HEK293 (cell line): Measurements from ENCODE around the gene SLC2A14.
A peak's percentile ranks its signal among the peaks of the same experiment; 100 is the strongest.
"Not testable (repeated sequence)": the region's sequence is repeated elsewhere in the genome, so short reads cannot be mapped to it uniquely, and the experiment has no call there.

Experiments
- CTCF ChIA-PET: fragments of 350-600 bp; formaldehyde crosslinking; extraction: SDS; loops from one replicate; lab custom pipeline; 2021; ENCODE audit warnings: antibody characterized with exemption; lab: Yijun Ruan, JAX
- POLR2A ChIA-PET: fragments of 300-600 bp; formaldehyde crosslinking; extraction: SDS; loops from one replicate; lab custom pipeline; 2020; ENCODE audit warnings: antibody characterized with exemption, inconsistent platforms; lab: Yijun Ruan, JAX
- H3K27ac ChIP-seq: fragments of 200-500 bp; sonication (Bioruptor generic); 2 replicates; pipeline ENCODE4 v1.5.1; 2014; ENCODE audit warnings: low read depth, low read length, control low read depth, inconsistent platforms; ENCODE audit errors: extremely low read depth
- H3K36me3 ChIP-seq, 2 experiments: fragments of 200-500 bp in 1 of 2; sonication (Bioruptor generic) in 1 of 2; 1 replicate in 1 of 2; 2 replicates in 1 of 2; pipeline ENCODE4 v1.5.1; 2014 to 2017; ENCODE audit warnings: inconsistent platforms in 2 of 2, low read length in 2 of 2; ENCODE audit not compliant: control insufficient read depth in 2 of 2, insufficient read depth in 1 of 2
- H3K4me1 ChIP-seq: fragments of 200-500 bp; sonication (Bioruptor generic); 2 replicates; pipeline ENCODE4 v1.5.1; 2014; ENCODE audit warnings: mild to moderate bottlenecking, low read length, inconsistent platforms; ENCODE audit not compliant: control insufficient read depth, insufficient read depth
- H3K4me3 ChIP-seq: 2 replicates; pipeline ENCODE4 v1.5.1; 2011; ENCODE audit warnings: low read depth, mild to moderate bottlenecking, control low read depth, low read length, moderate library complexity
- H3K9me3 ChIP-seq: fragments of 200-500 bp; sonication (Bioruptor generic); 2 replicates; pipeline ENCODE4 v1.5.1; 2014; ENCODE audit warnings: low read depth, low read length, inconsistent platforms; ENCODE audit not compliant: control insufficient read depth, insufficient read depth
- BCL11B ChIP-seq: fragments of 450-650 bp; formaldehyde crosslinking; IDR thresholded peaks from 2 replicates; pipeline ENCODE4 v1.5.1; 2016; ENCODE audit warnings: low read depth, missing biosample characterization, missing genetic modification characterization
- CTCF ChIP-seq: fragments of 450-650 bp; formaldehyde crosslinking; IDR thresholded peaks from 2 replicates; pipeline ENCODE4 v1.5.1; 2016; ENCODE audit warnings: missing biosample characterization, missing genetic modification characterization
- GLI4 ChIP-seq: fragments of 450-650 bp; formaldehyde crosslinking; IDR thresholded peaks from 2 replicates; pipeline ENCODE4 v1.5.1; 2016; ENCODE audit warnings: missing biosample characterization, missing genetic modification characterization
- IKZF3 ChIP-seq: fragments of 450-650 bp; IDR thresholded peaks from 2 replicates; pipeline ENCODE4 v1.5.0; 2018; ENCODE audit warnings: missing biosample characterization, mild to moderate bottlenecking, missing genetic modification characterization, moderate library complexity
- OVOL3 ChIP-seq: fragments of 450-650 bp; formaldehyde crosslinking; IDR thresholded peaks from 2 replicates; pipeline ENCODE4 v1.5.1; 2016; ENCODE audit warnings: missing biosample characterization, missing genetic modification characterization
- PRDM1 ChIP-seq: fragments of 450-650 bp; formaldehyde crosslinking; IDR thresholded peaks from 2 replicates; pipeline ENCODE4; 2016; ENCODE audit warnings: missing biosample characterization, missing genetic modification characterization
- ZBTB17 ChIP-seq: fragments of 450-650 bp; formaldehyde crosslinking; IDR thresholded peaks from 2 replicates; pipeline ENCODE4 v1.5.1; 2016; ENCODE audit warnings: missing biosample characterization, missing genetic modification characterization
- ZBTB21 ChIP-seq: fragments of 450-650 bp; formaldehyde crosslinking; IDR thresholded peaks from 2 replicates; pipeline ENCODE4 v1.5.1; 2017; ENCODE audit warnings: missing biosample characterization, missing genetic modification characterization
- ZBTB48 ChIP-seq: fragments of 450-650 bp; formaldehyde crosslinking; IDR thresholded peaks from 2 replicates; pipeline ENCODE4 v1.5.1; 2016; ENCODE audit warnings: missing biosample characterization, missing genetic modification characterization
- ZNF140 ChIP-seq: fragments of 450-650 bp; formaldehyde crosslinking; IDR thresholded peaks from 2 replicates; pipeline ENCODE4 v1.5.1; 2016; ENCODE audit warnings: missing biosample characterization, missing genetic modification characterization
- ZNF24 ChIP-seq: fragments of 450-650 bp; formaldehyde crosslinking; IDR thresholded peaks from 2 replicates; pipeline ENCODE4 v1.5.1; 2016; ENCODE audit warnings: missing biosample characterization, missing genetic modification characterization
- ZNF449 ChIP-seq: fragments of 450-650 bp; formaldehyde crosslinking; IDR thresholded peaks from 2 replicates; pipeline ENCODE4 v1.5.1; 2017; ENCODE audit warnings: missing biosample characterization, mild to moderate bottlenecking, missing genetic modification characterization, moderate library complexity
- ZNF518A ChIP-seq: fragments of 450-650 bp; formaldehyde crosslinking; conservative IDR thresholded peaks from 2 replicates; pipeline ENCODE4 v1.5.1; 2016; ENCODE audit warnings: low read depth, missing biosample characterization, missing genetic modification characterization
- ZNF639 ChIP-seq: fragments of 450-650 bp; formaldehyde crosslinking; IDR thresholded peaks from 2 replicates; pipeline ENCODE4 v1.5.1; 2016; ENCODE audit warnings: missing biosample characterization, missing genetic modification characterization
- ZNF654 ChIP-seq: fragments of 450-650 bp; formaldehyde crosslinking; IDR thresholded peaks from 2 replicates; pipeline ENCODE4 v1.5.1; 2016; ENCODE audit warnings: low read depth, missing biosample characterization, missing genetic modification characterization
- ZNF660 ChIP-seq: fragments of 450-650 bp; IDR thresholded peaks from 2 replicates; pipeline ENCODE4 v1.5.1; 2018; ENCODE audit warnings: missing biosample characterization, mild to moderate bottlenecking, missing genetic modification characterization

Gene SLC2A14

GRCh38 chr12:7832059-7832696 lies 40.5 kb downstream of the SLC2A14 start:
- POLR2A ChIA-PET = no interaction called here
- H3K4me3 ChIP-seq = no peak overlapping the region
- no peaks in the 10 kb centered on the region for H3K4me1 ChIP-seq
- no peaks in the 10 kb centered on the region for H3K36me3 ChIP-seq
- H3K27ac ChIP-seq = no peak overlapping the region
- TF ChIP-seq ZBTB48 (tag by site-specific recombination) (peak; percentile 51; the same call in 1 of the 2 replicates), GLI4 (tag by site-specific recombination) (no peak), ZNF518A (tag by site-specific recombination) (peak; percentile 29; the same call in 1 of the 2 replicates), ZNF660 (peak; percentile 49; the same call in 1 of the 2 replicates), ZNF654 (peak; percentile 52), ZNF24 (tag by site-specific recombination) (no peak)
- TF ChIP-seq, all 188 proteins: peak for 4
- CTCF ChIA-PET = interaction anchor here (0.7 to 2.9 kb wide), 12 partner anchors 13 to 246 kb away, joined by 3 to 16 read pairs (median 4); no protein-coding TSS in a partner anchor
- H3K9me3 ChIP-seq = no peaks in the 10 kb centered on the region

GRCh38 chr12:7829737-7830136 lies 43.0 kb downstream of the SLC2A14 start:
- H3K36me3 ChIP-seq, POLR2A ChIA-PET, H3K27ac ChIP-seq, H3K4me1 ChIP-seq, H3K9me3 ChIP-seq, H3K4me3 ChIP-seq: not testable (repeated sequence)
- CTCF ChIA-PET = interaction anchor here (0.8 to 1.3 kb wide), 4 partner anchors 8 to 228 kb away, joined by 3 to 6 read pairs (median 3); no protein-coding TSS in a partner anchor

GRCh38 chr12:7825754-7826153 lies 47.0 kb downstream of the SLC2A14 start:
- H3K9me3 ChIP-seq, H3K4me3 ChIP-seq, H3K36me3 ChIP-seq, POLR2A ChIA-PET, H3K27ac ChIP-seq, H3K4me1 ChIP-seq: not testable (repeated sequence)
- CTCF ChIA-PET = interaction anchor here (0.6 to 0.7 kb wide), 2 partner anchors 174 to 205 kb away, joined by 4 to 5 read pairs; no protein-coding TSS in a partner anchor

- CTCF ChIA-PET = interaction anchor here (0.6 to 4.8 kb wide), 18 partner anchors 11 to 271 kb away, joined by 3 to 62 read pairs (median 3); no protein-coding TSS in a partner anchor
- Histone ChIP-seq H3K4me3 (no peak overlapping the region), H3K9me3 (no peaks in the 10 kb centered on the region), H3K4me1 (no peaks in the 10 kb centered on the region), H3K36me3 (no peaks in the 10 kb centered on the region), H3K27ac (no peak overlapping the region)
- POLR2A ChIA-PET = interaction anchor here (1.1 kb wide), 1 partner anchor 91 kb away, joined by 3 read pairs; no protein-coding TSS in a partner anchor
- peak; percentile 57 for TF ChIP-seq PRDM1 (tag by site-specific recombination)
- no peak for TF ChIP-seq ZNF449
- no peak for TF ChIP-seq ZNF639 (tag by site-specific recombination)
- TF ChIP-seq BCL11B (tag by site-specific recombination) = no peak
- no peak for TF ChIP-seq ZNF140 (tag by site-specific recombination)
- 0 out of 2 replicates have a peak, but pooled peaks have one; percentile 21 for TF ChIP-seq ZBTB17
- no peak for TF ChIP-seq ZBTB21 (tag by site-specific recombination)
- TF ChIP-seq IKZF3 (tag by site-specific recombination) = 0 out of 2 replicates have a peak, but pooled peaks have one; percentile 13
- no peak for TF ChIP-seq OVOL3 (tag by site-specific recombination)
- peak; percentile 97 for TF ChIP-seq ZNF654
- TF ChIP-seq CTCF (tag by site-specific recombination) = peak; percentile 73
Observed at GRCh38 chr12:7806863-7807487, 65.7 kb downstream of the SLC2A14 start.
